Measurements from ENCODE around the gene NUMB.
"Not testable (repeated sequence)": the region's sequence is repeated elsewhere in the genome, so short reads cannot be mapped to it uniquely, and the experiment has no call there.

Gene NUMB

DNA sequence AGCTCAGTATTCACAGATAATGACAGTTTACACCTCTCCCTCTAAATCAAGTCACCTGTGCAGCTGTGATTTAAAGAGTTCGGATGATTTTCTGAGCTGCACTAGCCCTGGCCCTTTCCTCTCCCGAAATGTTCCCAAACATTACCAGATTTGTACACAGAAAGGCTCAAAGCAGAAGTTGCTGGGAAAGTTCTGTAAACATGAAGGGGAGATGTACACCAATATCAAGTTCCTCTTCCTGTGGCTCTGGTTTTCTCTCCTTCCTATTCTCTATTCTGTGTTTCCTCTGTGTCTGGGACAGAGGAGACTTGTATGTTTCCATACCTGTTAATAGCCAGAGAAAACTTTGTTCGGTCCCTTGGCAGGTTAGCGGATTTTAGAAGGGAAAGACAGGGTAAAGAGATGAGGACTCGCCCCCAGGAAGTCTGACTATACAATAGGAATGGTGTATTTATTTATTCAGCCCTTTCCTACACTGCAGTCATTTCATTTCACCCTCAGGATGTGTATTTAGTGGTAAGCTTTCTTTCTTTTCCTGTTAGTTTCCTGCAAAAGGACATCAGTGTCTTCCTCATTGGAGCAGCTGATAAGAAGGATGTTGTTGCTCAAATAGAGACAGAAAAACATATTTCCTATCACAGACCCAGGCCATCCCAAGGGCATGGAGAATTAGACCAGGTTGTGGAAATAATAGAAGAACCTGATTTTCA, 7.6 kb upstream of the NUMB start:
- no peak for DNase-seq

DNA sequence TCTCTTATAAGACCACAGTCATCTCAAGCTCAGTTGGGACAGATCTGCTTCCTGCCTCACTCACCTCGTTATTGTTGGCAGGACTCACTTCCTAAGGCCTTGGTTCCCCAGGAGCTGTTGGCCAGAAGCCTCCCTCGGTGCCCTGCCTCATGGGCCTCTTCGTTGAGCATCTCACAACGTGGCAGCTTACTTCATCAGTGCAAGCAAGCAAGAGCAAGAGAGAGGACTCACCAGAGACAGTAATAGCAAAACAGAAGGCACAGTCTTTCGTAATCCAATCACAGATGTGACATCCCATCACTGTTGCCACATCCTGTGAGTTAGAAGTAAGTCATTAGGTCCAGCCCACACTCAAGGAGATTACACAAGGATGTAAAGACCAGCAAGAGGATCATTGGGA, 5.1 kb upstream of the NUMB start:
- peak; percentile 32 to 72 for DNase-seq

DNA sequence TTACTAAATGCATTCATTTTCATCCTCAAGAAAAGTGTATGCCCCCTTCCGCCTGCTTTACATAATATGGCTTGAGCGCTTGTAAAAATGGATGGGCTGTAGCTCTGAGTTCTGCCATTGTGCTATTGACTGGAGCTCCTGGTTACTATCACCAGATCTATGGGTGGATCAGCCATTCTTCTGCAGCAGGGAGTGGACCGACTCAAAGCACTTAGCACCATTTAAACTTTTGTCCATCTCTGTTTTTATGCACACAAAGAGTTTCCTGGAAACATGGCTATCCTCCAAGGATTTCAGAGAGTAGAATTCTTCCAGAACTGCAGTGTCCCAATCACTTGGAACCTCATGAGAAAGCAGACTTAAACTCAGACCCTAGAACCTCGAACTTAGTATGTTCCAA, 4.5 kb upstream of the NUMB start:
- no peak for DNase-seq

DNA sequence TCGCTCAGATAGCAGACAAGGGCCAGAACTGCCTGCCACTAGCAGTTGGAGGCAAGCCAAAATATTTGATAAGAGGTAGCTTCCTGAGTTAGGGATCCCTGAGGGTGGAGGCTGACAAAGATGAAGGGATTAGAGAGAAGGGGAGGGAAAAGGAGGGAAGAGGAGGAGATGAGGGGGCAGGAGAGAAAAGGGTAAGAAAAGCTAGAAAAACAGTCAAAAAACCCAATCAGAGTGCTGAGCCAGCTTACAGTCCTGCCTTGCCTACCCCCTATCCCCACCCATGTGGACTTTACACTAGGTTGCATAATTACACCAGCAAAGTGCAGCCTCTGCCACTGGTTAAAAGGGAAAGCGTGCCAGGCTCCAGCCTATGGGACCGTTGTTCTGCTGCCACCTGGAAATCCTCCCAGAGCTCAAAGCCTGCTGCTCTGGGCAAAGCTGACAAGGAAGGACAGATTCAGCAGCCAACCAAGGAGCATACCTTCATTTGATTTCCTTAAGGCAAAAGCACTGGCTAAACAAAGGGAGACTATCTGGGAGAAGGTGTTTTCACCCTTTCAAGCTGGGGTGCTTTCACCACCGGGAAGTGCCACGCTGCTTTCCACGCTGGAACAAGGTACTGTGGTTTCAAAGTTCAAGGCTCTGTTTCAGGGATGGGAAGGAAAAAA, 3.8 kb upstream of the NUMB start:
- no peak for DNase-seq

DNA sequence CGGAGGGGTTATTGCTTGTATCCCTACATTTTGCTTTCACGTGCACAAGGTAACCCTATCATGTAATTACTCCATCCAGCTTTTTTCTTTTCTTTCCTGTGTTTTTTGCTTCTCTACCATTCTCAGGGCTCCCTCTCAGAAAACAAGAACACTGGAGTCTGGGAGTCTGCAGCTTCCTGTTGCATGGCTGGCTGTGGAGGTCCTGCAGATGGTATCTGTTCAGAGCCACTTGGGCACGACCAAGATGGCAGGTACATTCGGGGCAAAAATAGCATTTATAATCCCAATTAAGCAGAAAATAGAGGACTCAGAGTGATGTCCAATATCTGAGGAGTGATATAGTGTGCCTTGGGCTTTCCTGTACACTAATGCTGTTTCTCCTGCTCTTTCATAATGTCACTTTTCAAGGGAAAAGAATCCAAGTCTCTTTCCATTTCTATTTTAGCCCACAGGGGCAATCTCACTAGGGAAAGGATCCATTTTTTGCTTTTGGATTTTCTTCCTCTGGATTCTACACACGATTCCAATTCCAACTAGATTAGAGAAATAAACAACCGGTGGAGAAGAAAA, 3.2 kb upstream of the NUMB start:
- DNase-seq: no peak

DNA sequence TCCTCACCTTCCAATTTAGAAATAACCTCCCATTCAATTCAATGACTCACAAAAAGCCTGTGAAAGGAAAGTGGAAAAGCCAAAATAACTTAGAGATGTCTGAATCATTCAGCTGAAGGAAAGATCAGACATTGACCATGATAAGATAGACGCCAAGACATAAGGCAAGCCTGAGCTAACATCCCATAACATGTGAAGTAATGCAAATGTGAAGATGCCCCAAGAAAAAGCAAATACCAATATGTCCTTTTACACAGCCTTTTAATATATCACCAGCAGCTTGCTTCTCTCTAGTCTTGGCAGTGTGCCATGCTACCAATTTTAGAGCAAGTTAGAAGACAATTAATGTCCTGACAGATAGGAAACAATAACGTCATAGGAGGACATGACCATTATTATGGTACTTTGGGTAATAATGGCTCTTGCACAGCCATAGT, 2.4 kb upstream of the NUMB start:
- DNase-seq: no peak

DNA sequence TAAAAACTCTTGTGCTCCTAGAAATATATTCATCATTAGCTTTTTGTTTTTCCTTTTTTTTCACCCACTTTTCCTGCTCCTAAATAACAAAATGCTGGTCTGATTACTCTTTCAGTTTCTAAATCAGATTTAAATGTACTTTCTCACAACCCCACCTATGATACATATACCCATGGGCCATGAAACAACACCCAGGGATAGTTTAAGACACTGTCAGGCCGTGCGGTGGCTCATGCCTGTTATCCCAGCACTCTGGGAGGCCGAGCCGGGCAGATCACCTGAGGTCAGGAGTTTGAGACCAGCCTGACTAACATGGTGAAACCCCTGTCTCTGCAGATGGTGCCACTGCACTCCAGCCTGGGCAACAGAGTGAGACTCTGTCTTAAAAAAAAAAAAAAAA, 1.6 kb upstream of the NUMB start:
- no peak for DNase-seq

DNA sequence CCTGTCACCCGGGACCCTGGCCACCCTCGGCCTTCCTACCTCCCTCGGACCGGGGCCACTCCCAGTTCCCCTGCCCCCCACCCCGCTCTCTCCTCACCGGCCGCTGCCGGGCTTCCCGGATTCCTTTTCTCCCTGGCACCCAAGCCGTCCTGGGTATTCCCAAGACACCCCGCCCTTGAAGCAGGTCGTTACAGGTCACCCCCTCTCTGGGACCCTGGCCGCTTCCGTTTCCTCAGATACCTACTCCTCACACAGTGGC, 493 bp downstream of the NUMB start:
- no peak for DNase-seq

DNA sequence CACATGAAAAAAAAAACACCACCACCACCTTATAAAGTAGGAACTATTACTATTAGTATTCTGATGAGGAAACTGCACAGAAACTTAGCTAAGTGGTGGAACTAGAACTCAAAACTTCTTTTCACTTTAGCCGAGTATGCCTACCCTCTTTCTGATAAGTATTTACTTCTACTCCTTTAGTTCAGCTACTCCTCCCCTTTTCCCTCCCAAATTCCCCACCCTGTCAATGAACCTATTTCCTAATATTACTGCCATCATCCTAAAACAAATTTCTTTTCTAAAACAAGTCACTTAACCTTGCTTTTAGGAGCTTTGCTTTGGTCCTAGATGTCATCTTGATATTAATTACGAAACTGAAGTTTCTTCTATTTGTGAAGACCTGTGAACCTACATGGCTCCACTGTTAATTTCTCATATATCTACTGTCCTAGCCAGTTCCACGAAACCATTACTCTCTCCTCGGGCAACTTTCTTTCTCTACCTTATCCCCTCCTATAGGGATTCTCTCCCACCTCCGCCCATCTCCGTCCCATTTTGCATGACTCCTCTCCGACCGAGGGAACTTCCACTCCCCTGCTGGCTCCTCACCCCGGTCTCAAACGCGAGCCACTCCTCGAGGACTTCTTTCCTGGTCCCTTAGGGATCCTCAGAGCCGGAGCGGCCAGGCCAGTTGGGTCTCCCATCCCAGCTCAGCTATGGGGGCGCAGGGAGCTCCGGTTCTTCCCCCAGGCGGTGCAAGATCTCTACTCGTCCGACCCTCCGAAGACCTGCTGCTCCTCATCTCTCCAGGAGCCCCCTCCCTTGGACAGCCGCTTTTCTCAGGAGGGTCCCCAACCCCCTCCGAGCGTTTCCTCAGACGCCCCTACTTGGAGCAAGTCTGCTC, 1.1 kb downstream of the NUMB start:
- no peak for DNase-seq

DNA sequence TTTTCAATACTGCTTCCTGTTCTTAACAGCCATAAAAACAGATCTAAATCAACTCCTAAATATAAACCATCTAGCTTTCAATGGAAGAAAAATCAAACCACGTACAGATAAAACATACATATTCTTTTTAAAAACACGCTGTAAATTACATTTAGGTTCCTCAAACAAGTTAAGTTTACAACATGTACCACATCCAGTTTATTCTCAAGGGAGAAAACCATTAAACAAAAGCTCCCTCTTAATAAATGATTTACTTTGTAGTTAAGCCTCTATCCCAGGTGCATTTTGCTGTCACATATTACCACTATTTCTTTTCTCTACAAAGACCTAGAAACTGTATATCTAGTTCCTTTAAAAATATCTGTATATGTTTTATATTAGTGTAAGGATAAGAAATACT, 3.1 kb downstream of the NUMB start:
- DNase-seq: no peak

DNA sequence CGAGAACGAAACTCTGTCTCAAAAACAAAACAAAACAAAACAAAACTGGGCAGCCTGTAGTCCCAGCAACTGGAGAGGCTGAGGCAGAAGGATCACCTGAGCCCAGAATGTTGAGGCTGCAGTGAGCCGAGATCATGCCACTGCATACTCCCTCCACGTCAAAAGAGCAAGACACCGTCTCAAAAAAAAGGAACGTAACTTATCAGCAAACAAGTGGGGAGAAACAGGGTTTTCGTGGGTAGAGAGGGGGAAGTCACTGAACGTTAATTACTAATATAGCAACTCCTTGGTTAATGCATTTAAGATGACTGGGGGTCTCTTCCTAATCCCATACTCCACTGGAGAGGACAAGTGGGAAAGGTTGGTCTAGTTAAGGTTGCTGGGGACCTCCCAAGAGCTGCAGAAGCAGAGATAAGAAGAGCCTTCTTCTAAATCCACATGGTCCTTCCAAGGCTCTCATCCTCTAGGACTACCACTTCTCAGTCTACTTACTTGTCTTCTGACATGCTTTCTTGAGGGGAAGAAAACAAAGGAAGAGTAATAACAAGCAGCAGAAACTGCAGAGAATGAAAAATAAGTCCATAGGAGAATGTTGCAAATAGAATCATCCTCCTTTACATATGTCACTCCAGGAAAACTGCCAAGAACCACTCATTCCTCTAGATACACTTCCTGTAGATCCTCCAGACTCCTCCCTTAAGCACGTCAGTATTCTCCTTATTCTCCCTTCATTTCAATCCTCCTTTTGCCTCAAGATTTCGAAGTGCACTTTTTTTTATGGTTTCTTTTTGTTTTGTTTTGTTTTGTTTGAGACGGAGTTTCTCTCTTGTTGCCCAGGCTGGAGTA, 5.8 kb downstream of the NUMB start:
- no peak for DNase-seq

DNA sequence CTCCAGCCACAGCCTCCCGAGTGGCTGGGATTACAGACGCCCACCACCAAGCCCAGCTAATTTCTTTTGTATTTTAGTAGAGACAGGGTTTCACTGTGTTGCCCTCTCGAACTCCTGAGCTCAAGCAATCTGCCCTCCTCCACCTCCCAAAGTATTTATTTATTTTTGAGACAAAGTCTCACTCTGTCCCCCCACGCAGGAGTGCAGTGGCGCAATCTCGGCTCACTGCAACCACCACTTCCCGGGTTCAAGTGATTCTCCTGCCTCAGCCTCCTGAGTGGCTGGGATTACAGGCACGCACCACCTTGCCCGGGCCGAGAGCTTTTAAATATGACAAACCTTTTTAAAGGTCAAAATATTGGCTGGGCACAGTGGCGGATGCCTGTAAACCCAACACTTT, 14.6 kb downstream of the NUMB start:
- no peak for DNase-seq

DNA sequence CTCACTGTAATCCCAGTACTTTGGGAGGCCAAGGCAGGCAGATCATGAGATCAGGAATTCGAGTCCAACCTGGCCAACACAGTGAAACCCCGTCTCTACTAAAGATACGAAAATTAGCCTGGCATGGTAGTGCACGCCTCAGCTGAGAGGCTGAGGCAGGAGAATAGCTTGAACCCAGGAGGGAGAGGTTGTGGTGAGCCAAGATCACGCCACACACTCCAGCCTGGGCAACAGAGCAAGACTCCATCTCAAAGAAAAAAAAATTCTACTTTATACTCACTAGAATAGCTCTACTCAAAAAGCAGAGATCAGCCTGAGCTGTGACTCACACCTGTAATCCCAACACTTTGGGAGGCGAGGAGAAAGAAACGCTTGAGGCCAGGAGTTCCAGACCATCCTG, 17.1 kb downstream of the NUMB start:
- no peak for DNase-seq

DNA sequence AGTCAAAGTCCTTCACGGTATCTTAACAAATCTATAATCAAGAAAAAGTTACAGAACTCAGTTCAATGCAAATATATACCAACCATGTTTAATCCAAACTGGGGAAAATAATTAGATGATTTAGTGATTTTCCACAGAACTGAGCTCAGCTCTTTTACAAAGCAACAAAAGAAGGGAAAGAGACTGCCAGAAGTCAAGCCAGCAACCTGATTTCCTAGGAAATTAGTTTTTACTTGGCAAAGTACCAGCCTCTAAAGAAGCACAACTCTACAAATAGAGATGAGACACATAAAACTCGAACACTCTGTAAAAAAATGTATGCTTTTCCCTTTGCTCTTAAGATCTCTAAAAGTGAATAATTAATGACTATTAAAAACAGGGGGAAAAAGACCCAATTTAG, 19.4 kb downstream of the NUMB start:
- DNase-seq: no peak

DNA sequence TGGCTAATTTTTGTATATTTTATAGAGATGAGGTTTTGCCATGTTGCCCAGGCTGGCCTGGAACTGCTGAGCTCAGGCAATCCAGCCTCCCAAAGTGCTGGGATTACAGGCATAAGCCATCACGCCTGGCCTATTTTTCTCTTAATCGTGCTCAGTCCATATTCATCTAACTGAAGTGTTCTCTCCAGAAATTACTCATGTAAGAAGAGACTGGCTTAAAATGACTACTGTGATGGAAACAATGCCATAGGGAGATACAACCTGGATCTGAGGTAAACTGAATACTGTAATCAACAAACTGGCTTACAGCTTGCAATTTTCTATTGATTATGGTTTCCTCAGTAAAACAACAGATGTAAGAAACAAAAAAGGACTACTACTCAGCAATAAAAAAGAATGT, 21.1 kb downstream of the NUMB start:
- DNase-seq: no peak

DNA sequence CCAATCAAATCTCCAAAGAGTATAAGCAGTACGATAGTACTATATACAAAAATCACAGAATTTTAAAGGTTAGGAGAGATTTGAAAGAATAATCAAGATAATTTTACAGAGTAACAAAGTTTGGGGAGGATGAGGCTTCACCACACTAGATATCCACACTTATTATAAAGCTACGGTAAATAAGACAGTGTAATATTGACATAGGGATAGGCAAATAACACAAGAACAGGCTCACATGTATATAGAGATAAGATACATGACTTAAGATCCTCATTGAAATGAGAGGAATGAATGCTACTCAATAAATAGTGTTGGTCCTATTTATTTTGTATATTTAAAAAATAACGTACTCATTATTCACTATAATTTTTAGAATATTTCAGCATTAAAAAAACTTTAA, 26.2 kb downstream of the NUMB start:
- no peak for DNase-seq

DNA sequence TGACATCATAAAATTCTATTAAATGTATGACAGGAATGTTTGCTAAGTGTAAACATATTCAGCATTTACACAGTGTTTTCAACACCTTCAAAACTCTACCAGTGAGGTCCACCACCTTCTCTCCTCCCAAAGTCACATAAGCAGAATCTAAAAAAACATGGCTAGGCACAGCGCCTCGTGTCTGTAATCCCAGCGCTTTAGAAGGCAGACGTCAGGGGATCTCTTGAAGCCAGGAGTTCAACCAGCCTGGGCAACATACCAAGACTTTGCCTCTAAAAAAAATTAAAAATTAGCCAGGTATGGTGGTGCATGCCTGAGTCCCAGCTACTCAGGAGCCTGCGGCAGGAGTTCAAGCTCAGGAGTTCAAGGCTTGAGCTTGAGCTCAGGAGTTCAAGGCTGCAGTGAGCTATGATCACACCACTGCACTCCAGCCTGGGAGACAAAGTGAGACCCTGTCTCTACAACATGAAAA, 30.0 kb downstream of the NUMB start:
- DNase-seq: no peak

DNA sequence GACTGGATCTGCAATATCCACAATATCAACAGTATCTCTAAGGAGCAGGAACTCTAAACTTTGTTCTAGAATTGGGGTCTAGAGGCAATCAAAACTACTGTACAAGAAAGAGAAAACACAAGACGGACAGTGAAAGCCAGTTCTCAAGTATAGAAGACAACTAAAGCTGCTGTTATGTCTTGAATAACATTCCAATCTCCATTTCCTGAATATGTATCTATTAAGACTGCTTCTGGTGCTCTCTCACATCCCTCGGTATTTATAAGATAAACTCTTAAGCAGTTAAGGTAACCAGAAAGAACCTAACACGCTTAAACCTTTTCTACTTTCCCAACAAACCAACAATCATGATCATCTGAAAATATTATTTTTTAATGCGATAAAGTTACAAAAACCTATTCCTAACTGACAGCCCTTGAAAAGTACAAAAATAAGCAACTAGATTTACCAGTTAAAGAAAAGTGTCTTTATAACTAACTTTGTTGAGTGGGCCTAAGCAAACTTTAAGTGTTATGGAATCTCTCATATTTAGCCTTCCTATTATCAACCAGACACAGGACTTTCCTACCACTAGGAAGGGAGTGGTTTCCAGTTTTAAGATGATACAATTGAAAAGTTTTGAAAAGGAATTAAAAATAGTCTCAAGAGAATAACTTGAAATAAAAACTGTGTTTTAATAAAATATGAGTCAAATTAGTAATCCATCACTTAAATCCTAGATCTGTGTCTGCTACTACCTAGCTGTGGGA, 30.7 kb downstream of the NUMB start:
- no peak for DNase-seq

DNA sequence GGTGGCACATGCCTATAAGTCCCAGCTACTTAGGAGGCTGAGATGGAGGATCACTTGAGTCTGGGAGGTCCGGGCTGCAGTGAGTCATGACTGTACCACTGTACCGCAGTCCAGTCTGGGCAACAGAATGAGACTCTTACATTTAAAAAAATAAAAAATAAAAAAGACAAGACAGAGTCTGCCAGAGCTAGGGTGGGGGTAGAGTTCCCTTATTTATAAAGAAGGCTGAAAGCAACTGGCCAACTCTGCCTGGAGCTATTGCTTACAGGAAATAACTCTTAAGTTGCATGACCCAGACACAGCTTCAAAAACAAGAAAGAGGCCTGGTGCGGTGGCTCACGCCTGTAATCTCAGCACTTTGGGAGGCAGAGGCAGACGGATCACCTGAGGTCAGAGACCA, 31.5 kb downstream of the NUMB start:
- no peak for DNase-seq

DNA sequence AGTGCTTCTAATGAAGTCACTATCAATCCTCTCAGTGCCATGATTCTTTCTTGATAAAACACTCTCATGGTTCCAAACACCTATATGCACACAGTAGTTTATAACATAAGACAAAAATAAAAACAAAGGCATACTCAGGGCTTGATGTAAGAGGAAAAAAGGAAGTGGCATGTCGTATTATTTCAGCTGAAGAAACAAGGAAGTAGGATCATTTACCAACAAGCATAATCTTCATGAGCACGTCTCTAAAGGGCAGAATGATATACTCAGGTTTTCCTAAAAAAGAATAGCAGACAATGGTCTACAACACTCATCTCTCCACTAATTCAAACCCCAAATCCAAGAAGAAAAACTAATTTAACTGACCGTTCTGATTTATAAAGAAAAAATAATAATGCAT, 33.9 kb downstream of the NUMB start:
- no peak for DNase-seq

DNA sequence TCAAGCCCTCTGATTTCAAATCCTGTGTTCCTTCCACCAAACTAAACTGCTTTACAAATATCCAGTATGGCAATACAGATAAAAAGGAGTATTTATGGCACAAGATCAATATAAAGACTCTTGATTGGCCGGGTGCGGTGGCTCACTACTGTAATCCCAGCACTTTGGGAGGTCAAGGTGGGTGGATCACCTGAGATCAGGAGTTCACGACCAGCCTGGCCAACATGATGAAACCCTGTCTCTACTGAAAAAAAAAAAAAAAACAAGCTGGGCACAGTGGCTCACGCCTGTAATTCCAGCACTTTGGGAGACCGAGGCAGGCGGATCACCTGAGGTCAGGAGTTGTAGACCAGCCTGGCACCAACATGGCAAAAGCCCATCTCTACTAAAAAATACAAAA, 35.3 kb downstream of the NUMB start:
- not testable (repeated sequence) for DNase-seq

DNA sequence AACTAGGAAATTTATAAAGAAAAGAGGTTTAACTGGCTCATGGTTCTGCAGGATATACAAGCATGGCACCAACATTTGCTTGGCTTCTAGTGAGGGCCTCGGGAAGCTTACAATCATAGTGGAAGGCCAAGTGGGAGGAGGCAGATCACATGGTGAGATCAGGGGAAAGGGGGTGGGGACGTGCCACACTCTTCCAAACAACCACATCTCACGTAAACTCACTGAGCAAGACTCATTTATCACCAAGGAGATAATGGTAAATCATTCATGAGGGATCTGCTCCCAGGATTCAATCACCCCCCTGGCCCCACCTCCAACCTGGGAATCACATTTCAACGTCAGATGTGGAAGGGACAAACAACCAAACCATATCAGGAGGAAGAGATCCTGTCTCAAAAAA, 35.8 kb downstream of the NUMB start:
- DNase-seq: no peak

Measured in CD4-positive, alpha-beta T cell treated with Interleukin-4 for 1 hour (primary cell).